KMS-11 (cell line): Measurements from ENCODE around the gene NPSR1.

Experiments used
- H2AFZ ChIP-seq: fragments of 200-600 bp; sonication (generic); 2 replicates; pipeline ENCODE4 v1.6.1; 2016; ENCODE audit warnings: antibody characterized with exemption, mixed run types, low read depth
- H3K27ac ChIP-seq: fragments of 200-600 bp; sonication (generic); 2 replicates; pipeline ENCODE4 v1.6.1; 2016; ENCODE audit warnings: mild to moderate bottlenecking, mixed run types
- H3K27me3 ChIP-seq: fragments of 200-600 bp; sonication (generic); 2 replicates; pipeline ENCODE4 v1.6.1; 2017; ENCODE audit warnings: mild to moderate bottlenecking, low read depth, mixed run types, moderate library complexity; ENCODE audit not compliant: insufficient read depth
- H3K36me3 ChIP-seq: fragments of 200-600 bp; sonication (generic); 2 replicates; pipeline ENCODE4 v1.6.1; 2017; ENCODE audit warnings: mild to moderate bottlenecking, mixed run types; ENCODE audit not compliant: insufficient read depth
- H3K4me1 ChIP-seq: fragments of 200-600 bp; sonication (generic); 2 replicates; pipeline ENCODE4 v1.6.1; 2016; ENCODE audit warnings: mild to moderate bottlenecking, low read depth, mixed run types; ENCODE audit not compliant: poor library complexity, severe bottlenecking
- H3K4me2 ChIP-seq: fragments of 200-600 bp; sonication (generic); 2 replicates; pipeline ENCODE4 v1.7.0; 2016; ENCODE audit warnings: mild to moderate bottlenecking, mixed run types
- H3K4me3 ChIP-seq: fragments of 200-600 bp; sonication (generic); IDR thresholded peaks from 2 replicates; pipeline ENCODE4 v1.6.1; 2017; ENCODE audit warnings: low read depth, low read length, mixed read lengths; ENCODE audit not compliant: insufficient read depth
- H3K79me2 ChIP-seq: fragments of 200-600 bp; sonication (generic); 2 replicates; pipeline ENCODE4 v1.6.1; 2016; ENCODE audit warnings: low read depth, mixed run types; ENCODE audit not compliant: insufficient read depth
- H3K9ac ChIP-seq: fragments of 200-600 bp; sonication (generic); 2 replicates; pipeline ENCODE4 v1.6.1; 2016; ENCODE audit warnings: mild to moderate bottlenecking, mixed run types
- H4K20me1 ChIP-seq: fragments of 200-600 bp; sonication (generic); 2 replicates; pipeline ENCODE4 v1.6.1; 2016; ENCODE audit warnings: mild to moderate bottlenecking, mixed run types; ENCODE audit not compliant: insufficient read depth
- TF ChIP-seq, protein P1 (sequence below): fragments of 200-600 bp; sonication (generic); conservative IDR thresholded peaks from 2 replicates; pipeline ENCODE4 v1.6.1; 2017; ENCODE audit warnings: low read depth, mild to moderate bottlenecking, antibody characterized with exemption, low read length, moderate library complexity, mixed read lengths

Gene NPSR1

DNA sequence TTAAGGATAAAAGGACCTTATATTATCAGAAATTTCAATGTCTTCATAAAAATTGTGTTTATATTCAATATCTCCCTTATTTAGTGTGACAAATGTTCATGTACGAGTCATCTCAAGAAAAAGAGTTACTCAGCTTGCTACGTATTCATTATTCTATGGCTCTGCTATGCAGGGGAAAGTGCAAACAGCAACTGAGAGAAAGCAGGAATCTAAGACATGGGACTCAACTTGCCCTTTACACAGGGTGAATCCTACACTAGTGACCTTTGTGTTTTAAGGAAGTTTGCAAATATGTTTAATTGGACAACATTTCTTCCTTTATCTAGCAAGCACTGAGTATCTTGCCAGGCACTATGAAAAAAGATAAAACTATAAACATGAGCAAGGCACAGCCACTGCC is 104.7 kb downstream of the NPSR1 start:
- H2AFZ ChIP-seq = no peak overlapping the region
- H3K4me1 ChIP-seq = peaks cover 24% of the 10 kb centered on the region
- no peak overlapping the region for H3K27ac ChIP-seq
- TF ChIP-seq, protein P1, sequence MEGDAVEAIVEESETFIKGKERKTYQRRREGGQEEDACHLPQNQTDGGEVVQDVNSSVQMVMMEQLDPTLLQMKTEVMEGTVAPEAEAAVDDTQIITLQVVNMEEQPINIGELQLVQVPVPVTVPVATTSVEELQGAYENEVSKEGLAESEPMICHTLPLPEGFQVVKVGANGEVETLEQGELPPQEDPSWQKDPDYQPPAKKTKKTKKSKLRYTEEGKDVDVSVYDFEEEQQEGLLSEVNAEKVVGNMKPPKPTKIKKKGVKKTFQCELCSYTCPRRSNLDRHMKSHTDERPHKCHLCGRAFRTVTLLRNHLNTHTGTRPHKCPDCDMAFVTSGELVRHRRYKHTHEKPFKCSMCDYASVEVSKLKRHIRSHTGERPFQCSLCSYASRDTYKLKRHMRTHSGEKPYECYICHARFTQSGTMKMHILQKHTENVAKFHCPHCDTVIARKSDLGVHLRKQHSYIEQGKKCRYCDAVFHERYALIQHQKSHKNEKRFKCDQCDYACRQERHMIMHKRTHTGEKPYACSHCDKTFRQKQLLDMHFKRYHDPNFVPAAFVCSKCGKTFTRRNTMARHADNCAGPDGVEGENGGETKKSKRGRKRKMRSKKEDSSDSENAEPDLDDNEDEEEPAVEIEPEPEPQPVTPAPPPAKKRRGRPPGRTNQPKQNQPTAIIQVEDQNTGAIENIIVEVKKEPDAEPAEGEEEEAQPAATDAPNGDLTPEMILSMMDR = no peak
- no peak overlapping the region for H3K9ac ChIP-seq
- H3K4me3 ChIP-seq = no peak overlapping the region
- no peaks in the 10 kb centered on the region for H3K36me3 ChIP-seq
- no peaks in the 10 kb centered on the region for H3K27me3 ChIP-seq
- no peak overlapping the region for H3K4me2 ChIP-seq
- no peaks in the 10 kb centered on the region for H4K20me1 ChIP-seq
- no peaks in the 10 kb centered on the region for H3K79me2 ChIP-seq

DNA sequence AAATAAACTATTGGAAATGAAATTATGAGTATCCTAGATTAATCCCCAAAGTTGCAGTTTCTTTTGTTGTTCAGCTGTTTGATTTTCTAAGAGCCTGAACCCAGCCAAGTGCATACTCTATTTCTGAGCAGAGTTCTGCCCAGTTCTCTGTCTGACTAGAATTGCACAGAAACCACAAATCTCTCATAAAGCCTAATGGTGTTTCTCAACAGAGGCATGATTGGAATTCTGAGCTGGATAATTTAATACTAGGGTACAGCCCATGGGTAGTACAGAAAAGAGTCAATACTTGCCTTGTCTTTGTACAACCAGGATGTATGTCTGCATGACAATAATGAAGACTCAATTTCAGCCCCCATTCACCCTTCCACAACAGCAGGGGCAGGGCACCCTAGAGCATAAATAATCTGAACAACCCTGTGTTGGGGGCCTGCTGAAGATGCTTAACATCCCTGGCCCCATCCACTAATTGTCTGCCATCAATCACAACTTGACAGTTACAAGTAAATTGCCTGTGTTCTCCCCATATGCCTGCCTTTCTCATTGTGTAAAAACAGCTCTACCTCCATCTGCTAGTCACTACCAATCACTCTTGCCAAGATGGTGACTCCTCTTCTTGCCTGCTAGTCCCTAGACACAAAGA is 114.4 kb downstream of the NPSR1 start:
- Histone ChIP-seq H3K4me3 (no peak overlapping the region), H3K4me2 (no peak overlapping the region), H4K20me1 (no peaks in the 10 kb centered on the region), H3K9ac (no peak overlapping the region), H3K79me2 (no peaks in the 10 kb centered on the region), H3K27ac (no peak overlapping the region), H2AFZ (no peak overlapping the region), H3K27me3 (no peaks in the 10 kb centered on the region), H3K4me1 (peaks cover 7% of the 10 kb centered on the region), H3K36me3 (no peaks in the 10 kb centered on the region)
- TF ChIP-seq, protein P1 = no peak

- TF ChIP-seq, protein P1 = no peak
- no peaks in the 10 kb centered on the region for H3K36me3 ChIP-seq
- H3K4me3 ChIP-seq = no peak overlapping the region
- H3K79me2 ChIP-seq = no peaks in the 10 kb centered on the region
- no peak overlapping the region for H3K4me2 ChIP-seq
- no peak overlapping the region for H3K27ac ChIP-seq
- no peak overlapping the region for H2AFZ ChIP-seq
- no peaks in the 10 kb centered on the region; the same call in 1 of the 2 replicates for H4K20me1 ChIP-seq
- peaks cover 10% of the 10 kb centered on the region for H3K4me1 ChIP-seq
- H3K27me3 ChIP-seq = no peaks in the 10 kb centered on the region
- H3K9ac ChIP-seq = no peak overlapping the region
Measured at GRCh38 chr7:34776748-34777358, 118.8 kb downstream of the NPSR1 start.

GRCh38 chr7:34780546-34780945 is 122.5 kb downstream of the NPSR1 start:
- Histone ChIP-seq H3K9ac (no peak overlapping the region), H3K27ac (no peak overlapping the region), H2AFZ (no peak overlapping the region), H3K4me3 (no peak overlapping the region), H3K4me1 (peaks cover 10% of the 10 kb centered on the region), H3K36me3 (no peaks in the 10 kb centered on the region), H3K4me2 (no peak overlapping the region), H4K20me1 (no peaks in the 10 kb centered on the region; the same call in 1 of the 2 replicates), H3K27me3 (no peaks in the 10 kb centered on the region), H3K79me2 (no peaks in the 10 kb centered on the region)
- TF ChIP-seq, protein P1 = no peak
